ENCODE data around the gene NFKBIB. TPM values are rescaled to one million over a fixed set of nuclear protein-coding genes. Genes with fewer than 3 reads are reported as not detected.

The NFKBIB gene
- total RNA-seq, 1 donor from 2014 or later = 20.0 TPM

DNA sequence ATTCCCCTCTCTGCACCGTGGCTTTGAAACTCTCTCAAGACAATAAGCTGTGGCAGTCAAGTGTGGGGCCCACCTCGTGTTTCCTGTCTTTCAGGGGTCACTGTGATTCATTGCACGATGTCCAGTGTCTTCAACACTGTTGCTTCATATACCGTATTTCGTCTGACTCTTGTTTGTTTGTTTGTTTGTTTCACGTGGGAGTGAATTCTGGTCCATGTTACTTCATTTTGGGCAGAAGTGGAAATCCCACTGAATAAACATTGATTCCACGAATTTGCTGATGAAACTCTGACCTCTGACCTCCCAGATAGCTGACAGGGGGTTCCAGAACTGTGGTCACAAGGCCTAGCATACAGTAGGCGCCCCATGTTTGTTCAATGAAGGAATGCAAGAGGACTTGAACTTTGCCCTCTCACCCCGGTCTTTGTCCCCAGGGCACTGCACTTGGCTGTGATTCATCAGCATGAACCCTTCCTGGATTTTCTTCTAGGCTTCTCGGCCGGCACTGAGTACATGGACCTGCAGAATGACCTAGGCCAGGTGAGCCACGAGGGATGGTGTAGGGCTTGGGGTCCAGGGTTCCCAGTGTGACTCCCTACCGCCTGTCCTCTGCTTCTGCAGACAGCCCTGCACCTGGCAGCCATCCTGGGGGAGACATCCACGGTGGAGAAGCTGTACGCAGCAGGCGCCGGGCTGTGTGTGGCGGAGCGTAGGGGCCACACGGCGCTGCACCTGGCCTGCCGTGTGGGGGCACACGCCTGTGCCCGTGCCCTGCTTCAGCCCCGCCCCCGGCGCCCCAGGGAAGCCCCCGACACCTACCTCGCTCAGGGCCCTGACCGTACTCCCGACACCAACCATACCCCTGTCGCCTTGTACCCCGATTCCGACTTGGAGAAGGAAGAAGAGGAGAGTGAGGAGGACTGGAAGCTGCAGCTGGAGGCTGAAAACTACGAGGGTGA lies 5.1 kb downstream of the NFKBIB start:
- DNase-seq (ENCODE audit: low spot score) = no peak

DNA sequence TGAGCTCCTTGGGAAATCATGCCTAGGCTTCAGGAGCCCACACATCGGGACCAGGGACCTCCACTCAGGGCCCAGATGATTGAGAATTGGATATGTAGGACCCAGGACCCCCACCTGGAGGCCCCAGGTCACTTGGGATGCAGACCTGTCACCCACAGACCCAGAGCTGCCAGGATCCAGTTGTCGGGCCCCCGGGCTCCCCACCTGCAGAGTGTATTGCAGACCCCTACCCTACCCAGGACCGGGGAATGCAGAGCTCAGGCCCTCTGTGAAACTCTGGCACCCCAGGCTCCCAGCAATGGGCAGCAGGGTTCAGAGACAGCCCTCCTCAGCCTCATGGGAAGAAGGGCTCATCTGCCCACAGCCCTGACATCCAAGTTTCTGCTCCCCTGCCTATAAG lies 5.9 kb downstream of the NFKBIB start:
- no peak for DNase-seq (ENCODE audit: low spot score)

DNA sequence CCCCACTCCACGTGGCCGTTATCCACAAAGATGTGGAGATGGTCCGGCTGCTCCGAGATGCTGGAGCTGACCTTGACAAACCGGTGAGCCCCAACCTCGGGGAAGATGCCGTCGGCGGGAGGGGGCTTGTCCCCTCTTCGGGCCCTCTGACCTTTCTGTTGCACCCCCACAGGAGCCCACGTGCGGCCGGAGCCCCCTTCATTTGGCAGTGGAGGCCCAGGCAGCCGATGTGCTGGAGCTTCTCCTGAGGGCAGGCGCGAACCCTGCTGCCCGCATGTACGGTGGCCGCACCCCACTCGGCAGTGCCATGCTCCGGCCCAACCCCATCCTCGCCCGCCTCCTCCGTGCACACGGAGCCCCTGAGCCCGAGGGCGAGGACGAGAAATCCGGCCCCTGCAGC lies 7.5 kb downstream of the NFKBIB start:
- no peak for DNase-seq (ENCODE audit: low spot score)

DNA sequence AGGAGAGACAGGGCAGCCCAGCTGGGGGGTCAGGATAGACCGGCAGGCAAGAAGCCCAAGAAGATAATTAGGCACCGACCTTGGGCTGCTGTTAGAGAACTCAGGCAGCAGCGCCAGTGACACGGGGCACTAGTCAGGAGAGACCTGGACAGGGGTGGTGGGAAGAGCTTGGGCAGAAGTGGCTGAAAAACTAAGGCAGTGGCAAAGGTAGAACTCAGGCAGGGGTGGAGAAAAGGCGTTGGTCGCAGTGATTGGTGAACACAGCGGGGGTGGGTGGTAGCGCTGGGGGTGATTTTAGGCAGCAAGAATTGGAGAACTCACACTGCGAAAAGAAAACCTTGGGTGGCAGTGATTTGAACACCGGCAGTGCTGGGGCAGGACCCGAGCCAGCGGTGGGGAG lies 7.9 kb downstream of the NFKBIB start:
- no peak for DNase-seq (ENCODE audit: low spot score)

DNA sequence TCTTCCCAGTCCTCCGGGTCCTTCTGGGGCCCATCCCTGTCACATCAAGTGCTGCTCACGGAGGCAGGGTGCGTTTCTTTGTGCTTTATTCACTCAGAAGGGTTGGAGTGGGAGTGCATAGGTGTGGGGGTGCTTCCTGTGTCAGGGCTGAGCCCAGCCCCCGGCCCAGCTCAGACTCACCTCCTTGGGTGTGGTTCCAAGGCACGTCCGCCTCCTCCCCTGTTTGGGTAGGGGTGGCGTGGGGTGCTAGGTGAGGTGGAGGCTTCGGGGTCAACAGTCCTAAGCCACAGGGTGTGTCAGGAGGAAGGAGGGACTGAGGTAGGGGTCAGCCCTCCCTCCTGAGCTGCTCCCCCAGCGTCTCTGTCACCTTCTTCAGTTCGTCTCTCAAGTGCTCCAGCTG lies 9.1 kb downstream of the NFKBIB start:
- DNase-seq (ENCODE audit: low spot score) = no peak

DNA sequence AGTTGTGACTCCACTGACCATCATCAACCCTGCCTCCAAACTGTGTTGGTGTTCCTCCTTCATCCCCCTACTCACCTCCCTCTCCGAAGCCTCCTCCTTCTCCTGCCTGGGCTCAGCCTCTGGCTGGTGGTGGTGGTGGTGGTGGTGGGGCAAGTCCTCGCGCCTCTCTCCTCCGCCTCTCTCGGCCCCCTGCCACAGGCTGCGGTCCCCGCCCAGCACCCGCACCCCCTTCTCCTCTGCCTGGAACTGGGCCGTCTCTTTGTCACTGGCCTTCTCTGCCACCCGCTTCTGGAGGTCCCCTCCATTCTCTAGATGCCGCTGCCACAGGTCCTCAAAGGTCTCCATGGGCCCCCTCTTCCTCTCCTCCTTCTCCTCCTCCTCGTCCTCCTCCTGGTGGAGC lies 10.7 kb downstream of the NFKBIB start:
- no peak for DNase-seq (ENCODE audit: low spot score)

DNA sequence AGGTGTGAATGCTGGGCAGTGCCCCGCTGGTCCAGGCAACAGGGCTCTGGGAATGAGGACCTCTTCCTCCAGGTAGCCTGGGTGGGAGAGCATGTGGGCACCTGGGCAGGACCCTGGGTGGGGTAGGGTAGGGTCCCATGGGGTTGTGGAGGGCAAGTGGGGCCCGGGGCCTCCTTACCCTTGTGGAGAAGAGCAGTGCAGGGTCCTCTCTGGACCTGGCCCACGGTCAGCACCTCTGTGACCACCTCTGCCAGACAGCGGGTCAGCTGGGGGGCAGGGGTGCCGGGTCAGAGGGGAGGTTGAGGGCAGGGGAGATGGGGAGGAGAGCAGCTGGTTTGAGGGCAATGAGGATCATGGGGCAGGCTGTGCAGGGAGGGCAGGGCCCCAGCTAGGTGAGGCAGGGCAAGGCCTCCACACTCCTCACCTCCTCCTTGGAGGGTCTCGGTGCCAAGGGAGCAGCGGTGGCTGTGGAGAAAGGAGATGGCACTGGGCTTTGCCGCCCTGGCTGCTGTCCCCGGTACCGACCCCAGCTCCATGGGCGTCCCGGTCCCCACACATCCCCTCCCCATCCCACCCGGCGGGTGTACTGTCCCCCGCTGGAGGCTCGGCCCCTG lies 11.7 kb downstream of the NFKBIB start:
- DNase-seq (ENCODE audit: low spot score) = no peak

DNA sequence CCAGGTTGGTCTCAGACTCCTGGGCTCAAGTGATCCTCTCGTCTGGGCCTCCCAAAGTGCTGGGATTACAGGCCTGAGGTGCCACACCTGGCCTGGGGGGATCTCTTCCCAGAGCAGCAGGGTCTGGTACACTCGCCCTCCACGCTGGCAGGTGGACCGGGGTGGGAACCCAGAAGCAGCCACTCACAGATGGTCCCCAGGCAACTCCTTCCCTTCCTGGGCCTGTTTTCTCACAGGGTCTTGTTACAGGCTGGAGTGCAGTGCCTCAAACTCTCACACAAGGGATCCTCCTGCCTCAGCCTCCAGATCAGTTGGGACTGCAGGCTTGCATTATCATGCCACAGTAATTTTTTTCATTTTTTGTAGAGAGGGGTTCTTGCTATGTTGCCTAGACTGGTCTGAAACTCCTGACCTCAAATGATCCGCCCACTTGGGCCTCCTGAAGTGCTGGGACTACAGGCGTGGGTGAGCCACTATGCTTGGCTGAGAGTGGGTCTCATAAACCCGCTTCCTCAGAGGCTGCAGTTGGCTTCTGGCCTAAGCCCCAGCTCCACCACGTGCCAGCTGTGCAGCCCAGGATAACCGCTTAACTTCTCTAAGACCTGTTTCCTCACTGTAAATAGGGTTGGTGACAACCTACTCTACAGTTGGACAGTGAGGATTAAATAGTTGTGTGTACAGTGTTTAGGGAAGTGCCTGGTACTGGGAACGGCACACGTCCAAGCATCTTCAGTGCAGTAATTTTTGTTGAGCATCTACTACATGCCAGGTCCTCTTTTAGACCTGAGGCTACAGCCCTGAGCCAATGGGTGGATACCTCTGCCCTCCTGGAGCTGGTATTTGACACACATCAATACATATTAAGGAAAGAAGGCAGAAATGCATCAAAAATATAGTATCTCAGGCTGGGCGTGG lies 13.1 kb downstream of the NFKBIB start:
- DNase-seq (ENCODE audit: low spot score) = no peak

DNA sequence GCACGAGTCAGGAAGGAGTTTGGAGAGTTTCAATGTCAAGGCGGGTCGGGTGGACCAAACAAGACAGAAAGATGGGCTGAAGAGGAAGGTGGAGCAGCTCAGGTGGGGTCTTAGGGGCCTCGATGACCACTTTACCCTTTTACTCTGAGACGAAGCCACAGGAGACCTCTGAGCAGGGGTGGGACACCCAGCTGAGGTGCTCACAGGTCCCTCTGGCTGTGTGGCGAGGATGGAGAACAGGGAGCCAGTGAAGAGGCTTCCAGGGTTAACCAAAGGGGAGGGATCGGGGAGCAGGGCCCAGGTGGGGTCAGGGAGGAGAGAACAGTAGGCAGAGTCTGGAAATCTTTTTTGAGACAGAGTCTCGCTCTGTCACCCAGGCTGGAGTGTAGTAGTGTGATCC lies 14.2 kb downstream of the NFKBIB start:
- DNase-seq (ENCODE audit: low spot score) = no peak

DNA sequence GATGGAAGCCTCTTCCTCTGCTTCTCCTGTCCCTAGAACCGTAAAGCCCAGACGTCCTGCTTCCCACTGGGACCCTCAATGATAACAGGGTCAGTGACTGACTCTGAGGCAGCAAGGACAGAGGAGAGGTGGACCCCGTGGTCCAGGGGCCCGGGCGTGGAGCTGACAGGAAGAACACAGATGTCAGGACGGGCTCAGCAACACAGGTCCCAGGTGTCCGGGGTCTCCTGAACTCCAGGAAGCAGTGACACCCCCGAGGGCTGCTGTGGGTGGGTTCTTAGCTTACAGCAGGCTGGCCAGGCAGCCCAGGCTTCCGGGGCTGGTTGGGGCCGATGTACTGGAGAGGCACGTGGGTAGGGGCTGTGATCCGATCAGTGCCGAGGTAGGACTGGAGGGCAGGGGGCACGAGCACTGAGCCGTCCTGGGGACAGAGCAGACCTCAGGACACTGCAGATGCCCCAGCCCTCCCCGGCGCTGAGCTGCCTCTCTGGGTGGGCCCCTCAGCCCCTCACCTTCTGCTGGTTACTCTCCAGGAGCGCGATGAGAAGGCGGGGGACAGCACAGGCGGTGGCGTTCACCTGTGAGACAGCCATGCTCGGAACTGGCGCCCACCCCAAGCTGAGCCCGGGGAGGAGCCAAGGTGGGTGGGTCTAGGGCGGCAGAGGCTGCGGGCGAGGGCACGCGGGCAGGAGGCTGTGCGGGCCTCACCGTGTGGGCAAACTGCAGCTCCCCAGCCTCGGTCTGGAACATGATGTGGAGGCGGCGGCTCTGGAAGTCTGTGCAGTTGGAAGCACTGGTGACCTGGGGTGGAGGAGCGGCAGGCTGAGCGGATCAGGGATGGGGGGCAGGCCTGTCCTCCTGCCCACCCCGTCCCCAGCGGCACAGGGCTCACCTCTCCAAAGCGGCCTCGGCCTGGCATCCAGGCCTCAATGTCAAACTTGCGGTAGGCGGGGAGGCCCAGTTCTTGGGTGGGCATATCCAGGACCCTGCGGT lies 15.9 kb downstream of the NFKBIB start:
- no peak for DNase-seq (ENCODE audit: low spot score)

DNA sequence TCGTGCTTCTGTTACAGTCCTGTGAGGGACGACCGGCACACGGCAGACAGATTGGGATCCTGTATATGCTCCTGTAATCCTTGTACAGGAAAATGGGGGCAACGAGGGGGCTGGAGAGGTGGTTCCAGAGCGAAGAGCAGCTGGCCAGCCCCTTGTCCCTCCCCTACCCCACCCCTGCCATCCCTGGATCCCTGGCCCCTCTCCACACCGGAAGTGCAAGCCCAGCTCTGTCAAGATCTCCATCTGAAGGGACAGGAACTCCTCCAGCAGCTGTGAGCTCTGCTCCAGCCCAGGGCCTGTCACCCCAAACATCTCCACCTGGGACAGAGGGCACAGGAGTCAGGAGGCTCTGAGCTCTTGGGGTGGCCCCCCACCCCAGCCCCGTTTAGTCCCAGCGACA lies 17.7 kb downstream of the NFKBIB start:
- no peak for DNase-seq (ENCODE audit: low spot score)

DNA sequence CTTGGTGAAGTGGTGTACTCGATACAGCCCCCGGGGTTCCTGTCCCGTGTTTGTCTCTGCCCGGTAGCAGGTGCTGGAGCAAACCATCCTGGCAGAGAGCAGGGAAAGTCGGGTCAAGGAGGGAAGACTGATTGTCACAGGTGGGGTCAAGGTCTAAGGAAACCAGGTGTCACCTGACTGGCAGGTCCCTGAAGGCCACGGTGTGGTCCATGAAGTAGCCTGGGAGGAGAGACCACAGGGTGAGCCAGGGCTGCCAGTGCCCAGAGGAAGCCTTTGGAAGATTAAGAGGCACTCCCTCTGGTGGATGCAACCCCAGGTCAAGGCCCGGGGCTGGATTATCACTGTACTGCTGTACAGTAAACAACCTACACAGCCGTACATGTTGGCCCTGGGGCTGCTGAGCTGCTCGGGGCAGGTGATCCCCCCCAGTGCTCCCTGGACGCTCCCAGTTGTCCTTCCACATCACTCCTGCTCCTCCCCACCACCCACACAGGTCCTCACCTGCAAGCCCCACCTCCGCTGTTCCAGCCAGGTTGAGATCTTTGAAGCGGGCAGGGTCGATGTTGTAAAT lies 18.2 kb downstream of the NFKBIB start:
- no peak for DNase-seq (ENCODE audit: low spot score)

DNA sequence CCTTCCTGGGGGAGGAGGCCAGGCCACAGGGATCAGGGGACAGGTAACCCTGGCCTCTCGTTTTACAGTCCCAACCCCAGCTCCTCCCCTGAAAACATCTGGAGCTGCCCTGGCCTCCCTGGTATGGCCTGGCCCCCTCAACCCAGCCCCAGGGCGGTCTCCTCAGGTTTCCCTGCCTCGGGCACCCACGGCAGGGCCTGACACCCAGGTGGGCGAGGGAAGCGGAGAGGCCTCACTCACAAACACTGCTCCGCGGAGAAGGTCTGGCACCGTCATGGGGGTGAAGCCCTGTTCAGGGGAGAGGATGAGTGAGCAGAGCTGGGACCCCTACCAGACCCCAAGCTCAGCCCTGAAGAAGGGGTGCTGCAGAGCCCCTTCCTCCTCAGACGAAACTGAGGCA lies 18.8 kb downstream of the NFKBIB start:
- DNase-seq (ENCODE audit: low spot score) = no peak

DNA sequence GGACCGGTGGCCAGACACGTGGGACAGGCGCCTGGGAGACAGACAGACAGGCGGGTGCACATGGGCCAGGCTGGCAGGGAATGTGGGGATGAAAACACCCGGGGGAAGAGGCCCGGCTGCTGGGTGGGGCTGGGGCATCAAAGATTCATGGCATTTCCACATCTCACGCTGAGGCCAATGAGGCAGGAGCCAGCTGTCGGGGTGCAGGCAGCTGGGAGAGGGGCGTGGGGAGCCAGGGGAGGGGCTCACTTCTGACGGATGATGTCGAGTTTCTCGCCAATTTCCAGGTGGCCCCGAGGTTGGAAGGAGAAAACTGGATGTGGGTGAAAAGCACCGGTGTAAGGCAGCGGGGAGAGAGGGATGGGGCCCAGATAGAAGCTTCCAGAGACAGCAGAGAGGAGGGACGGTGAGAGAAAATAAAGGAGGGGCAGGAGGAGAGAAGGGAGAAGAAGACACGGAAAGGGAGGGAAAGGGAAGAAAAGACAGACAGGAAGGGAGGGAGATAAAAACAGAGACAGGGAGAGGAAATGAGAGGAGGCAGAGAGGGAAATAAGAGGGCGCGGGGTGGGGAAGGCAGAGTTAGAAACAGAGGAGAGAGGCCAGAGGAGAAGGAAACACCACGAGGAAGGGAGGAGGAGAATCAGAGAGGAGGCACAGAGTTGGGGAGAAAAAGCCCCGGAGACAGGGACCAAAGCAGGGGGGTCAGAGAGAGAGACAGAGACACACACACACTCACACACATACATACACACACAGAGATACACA lies 20.2 kb downstream of the NFKBIB start:
- no peak for DNase-seq (ENCODE audit: low spot score)

DNA sequence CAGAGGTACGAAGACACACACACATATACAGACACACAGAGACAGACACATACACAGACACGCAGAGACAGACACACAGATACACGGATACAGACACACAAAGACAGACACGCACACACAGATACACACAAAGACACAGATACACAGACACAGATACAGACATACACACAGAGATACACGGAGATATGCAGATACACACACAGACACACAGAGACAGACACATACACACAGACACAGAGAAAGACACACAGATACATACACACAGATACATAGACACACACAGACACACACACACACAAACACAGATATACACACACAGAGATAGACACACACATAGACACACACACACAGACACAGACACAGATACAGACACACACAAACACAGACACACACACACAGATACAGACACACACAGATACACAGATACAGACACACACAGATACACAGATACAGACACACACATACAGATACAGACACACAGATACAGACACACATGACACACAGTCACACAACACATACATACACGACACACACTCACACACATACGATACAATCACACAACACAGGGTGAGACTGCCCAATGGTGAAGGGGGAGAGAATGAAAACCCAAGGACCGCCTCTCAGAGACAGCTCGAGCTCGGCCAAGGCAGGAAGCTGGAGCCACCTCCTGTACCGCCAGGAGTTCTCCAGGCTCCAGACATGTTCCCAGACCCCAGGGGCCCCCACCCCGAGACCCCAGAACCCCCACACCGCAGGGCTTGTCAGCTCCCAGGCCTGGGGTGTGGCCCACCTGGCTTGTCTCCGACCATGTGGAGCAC lies 21.0 kb downstream of the NFKBIB start:
- DNase-seq (ENCODE audit: low spot score) = no peak

DNA sequence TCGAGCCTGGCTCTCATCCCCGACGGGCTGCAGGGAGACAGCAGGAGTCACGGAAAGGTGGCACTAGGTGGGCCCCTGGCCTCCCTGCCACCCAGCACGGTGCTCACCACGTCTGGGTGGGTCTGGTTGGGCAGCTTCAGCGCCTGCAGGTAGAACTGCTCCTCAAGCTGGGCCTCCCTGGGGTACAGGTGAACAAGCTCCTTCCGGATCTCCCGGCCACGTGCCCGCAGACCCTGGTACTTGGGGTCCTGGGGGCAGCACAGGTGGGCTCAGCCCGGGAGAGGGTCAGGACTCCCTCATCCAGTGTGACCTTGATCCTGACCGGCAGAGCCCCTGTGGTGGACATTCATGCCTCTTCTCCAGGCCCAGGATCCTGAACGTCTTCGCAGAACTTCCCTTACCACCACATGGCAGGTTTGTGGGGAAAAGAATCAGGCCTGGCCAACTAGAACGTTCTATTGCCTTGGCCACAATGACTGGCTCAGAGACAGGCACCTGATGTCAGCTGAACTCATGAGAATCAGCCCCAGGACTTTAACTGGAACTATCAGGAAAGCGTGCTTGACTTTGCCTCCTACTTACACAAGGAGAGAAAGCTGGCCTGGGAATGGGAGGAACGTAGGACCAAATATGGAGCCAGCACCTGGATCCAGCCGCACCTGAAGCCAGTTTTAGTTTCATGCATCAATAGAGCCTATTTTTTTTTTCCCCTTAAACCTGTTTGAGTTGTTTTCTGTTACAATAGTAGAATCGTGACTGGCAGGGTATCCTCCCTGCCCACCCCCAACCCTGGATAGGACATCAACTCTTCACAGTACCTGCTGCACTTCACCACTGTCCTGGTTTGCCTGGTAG lies 21.9 kb downstream of the NFKBIB start:
- DNase-seq (ENCODE audit: low spot score) = no peak

DNA sequence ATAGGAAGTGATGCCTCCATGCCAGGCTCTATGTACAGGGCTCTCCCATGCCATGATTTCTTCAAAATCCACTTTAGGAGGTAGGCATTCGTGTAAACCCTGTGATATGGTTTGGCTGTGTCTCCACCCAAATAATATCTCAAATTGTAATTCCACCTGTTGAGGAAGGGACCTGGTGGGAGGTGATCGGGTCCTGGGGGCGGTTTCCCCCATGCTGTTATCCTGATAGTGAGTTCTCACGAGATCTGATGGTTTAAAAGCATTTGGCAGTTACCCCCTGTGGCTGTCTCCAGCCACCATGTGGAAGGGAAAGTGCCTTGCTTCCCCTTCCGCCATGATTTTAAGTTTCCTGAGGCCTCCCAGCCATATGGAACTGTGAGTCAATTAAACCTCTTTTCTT lies 22.7 kb downstream of the NFKBIB start:
- no peak for DNase-seq (ENCODE audit: low spot score)

DNA sequence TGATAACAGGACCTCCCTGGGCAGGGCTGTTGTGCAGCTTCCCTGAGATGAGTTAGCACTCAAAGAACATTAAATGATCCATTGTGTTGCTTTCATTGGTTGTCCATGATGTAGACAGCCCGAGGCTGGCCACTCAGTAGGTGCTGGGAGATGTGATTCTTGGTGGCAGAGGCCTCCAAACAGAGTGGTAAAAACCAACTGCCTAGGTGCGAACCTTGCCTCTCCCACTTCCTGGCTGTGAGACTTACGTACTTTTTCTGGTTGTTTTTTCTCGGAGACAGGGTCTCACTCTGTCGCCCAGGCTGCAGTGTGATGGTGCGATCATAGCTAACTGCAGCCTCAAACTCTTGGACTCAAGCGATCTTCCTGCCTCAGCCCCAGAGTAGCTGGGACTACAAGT lies 24.6 kb downstream of the NFKBIB start:
- DNase-seq (ENCODE audit: low spot score) = no peak

Data from ureter (tissue), 1 donor.